Keratinocyte (primary cell): ENCODE results near the gene KMT5B. TPM values are rescaled to one million over a fixed set of nuclear protein-coding genes. Genes with fewer than 3 reads are reported as not detected.

Experiments
- DNase-seq: peaks from one replicate; pipeline ENCODE4 v3.0.0-alpha.2; 2011; ENCODE audit warnings: low read depth, missing footprints, low spot score
- FAIRE-seq: peaks from 2 replicates; lab custom pipeline; 2011; peaks lifted over from hg19 to GRCh38; lab: Jason Lieb, UNC
- H2AFZ ChIP-seq: 2 replicates; pipeline ENCODE4 v1.6.0; 2012; ENCODE audit warnings: low read length, control low read depth, inconsistent platforms; ENCODE audit not compliant: control insufficient read depth
- H3K27ac ChIP-seq: 2 replicates; pipeline ENCODE4 v1.5.1; 2011; ENCODE audit warnings: low read length; ENCODE audit not compliant: control insufficient read depth, insufficient read depth
- H3K27me3 ChIP-seq: 3 replicates; pipeline ENCODE4 v1.6.0; 2011; ENCODE audit warnings: low read length; ENCODE audit not compliant: control insufficient read depth, insufficient read depth; ENCODE audit errors: extremely low read depth
- H3K36me3 ChIP-seq, 2 experiments: 2 replicates in 1 of 2; 3 replicates in 1 of 2; pipeline ENCODE4 v1.5.1; 2011; ENCODE audit warnings: low read length in 2 of 2, mild to moderate bottlenecking in 1 of 2; ENCODE audit not compliant: control insufficient read depth in 2 of 2, insufficient read depth in 2 of 2; ENCODE audit errors: extremely low read depth in 1 of 2
- H3K4me1 ChIP-seq: 3 replicates; pipeline ENCODE4 v1.5.1; 2011; ENCODE audit warnings: low read length; ENCODE audit not compliant: control insufficient read depth, insufficient read depth; ENCODE audit errors: extremely low read depth
- H3K4me2 ChIP-seq: 3 replicates; pipeline ENCODE4 v1.6.0; 2011; ENCODE audit warnings: low read depth, low read length; ENCODE audit not compliant: control insufficient read depth, insufficient read depth; ENCODE audit errors: extremely low read depth
- H3K4me3 ChIP-seq, 3 experiments: fragments of 200-600 bp in 1 of 3; sonication (generic) in 1 of 3; 2 replicates in 2 of 3; 3 replicates in 1 of 3; pipeline ENCODE4 v1.5.1; 2011 to 2016; ENCODE audit warnings: low read length in 3 of 3, mild to moderate bottlenecking in 3 of 3, control low read depth in 2 of 3, inconsistent platforms in 1 of 3, low read depth in 1 of 3, mixed read lengths in 1 of 3, mixed run types in 1 of 3, moderate library complexity in 1 of 3; ENCODE audit not compliant: control insufficient read depth in 2 of 3, insufficient read depth in 2 of 3; ENCODE audit errors: extremely low read depth in 1 of 3
- H3K79me2 ChIP-seq: 2 replicates; pipeline ENCODE4 v1.6.0; 2012; ENCODE audit warnings: low read length; ENCODE audit not compliant: control insufficient read depth, insufficient read depth
- H3K9ac ChIP-seq: 3 replicates; pipeline ENCODE4 v1.6.0; 2011; ENCODE audit warnings: low read length; ENCODE audit not compliant: control insufficient read depth, insufficient read depth; ENCODE audit errors: extremely low read depth
- H3K9me1 ChIP-seq: 3 replicates; pipeline ENCODE4 v1.6.0; 2011; ENCODE audit warnings: low read length; ENCODE audit not compliant: control insufficient read depth, insufficient read depth; ENCODE audit errors: extremely low read depth
- H3K9me3 ChIP-seq: 2 replicates; pipeline ENCODE4 v1.5.1; 2012; ENCODE audit warnings: low read depth, low read length; ENCODE audit not compliant: control insufficient read depth
- H4K20me1 ChIP-seq: 3 replicates; pipeline ENCODE4 v1.6.0; 2011; ENCODE audit warnings: low read length; ENCODE audit not compliant: control insufficient read depth, insufficient read depth; ENCODE audit errors: extremely low read depth
- EZH2 ChIP-seq: IDR thresholded peaks from one replicate; pipeline ENCODE4 v1.6.1; 2012; ENCODE audit warnings: inconsistent platforms, mild to moderate bottlenecking, low read length, moderate library complexity
- dilution Hi-C: fragments of 300-500 bp; cut with MboI; formaldehyde crosslinking; loops from one replicate; pipeline ENCODE4 v1.7.0; 2020; ENCODE audit warnings: low sequenced_read_pairs; ENCODE audit not compliant: extremely low pct_ligation_motif_present
- polyA plus RNA-seq, 5 experiments: library from polyadenylated mRNA; depleted of rRNA in 3 of 5; stranded (reverse) in 3 of 5; stranded (forward) in 1 of 5; unstranded in 1 of 5; fragments of >200 nt; gene quantifications; 1 replicate in 1 of 5; 2 replicates in 3 of 5; 3 replicates in 1 of 5; pipeline versions ENCODE4 v1.2.1 to v1.2.3, GENCODE V29; 2011 to 2012; ENCODE audit warnings: missing spikeins in 2 of 5, low read depth in 1 of 5, low replicate concordance in 1 of 5
- TF ChIP-seq, protein P1 (sequence below), 3 experiments: IDR thresholded peaks in 1 of 3; conservative IDR thresholded peaks in 1 of 3; optimal IDR thresholded peaks in 1 of 3; 2 replicates in 2 of 3; 3 replicates in 1 of 3; pipeline versions ENCODE3 to v1.5.1; 2011; ENCODE audit warnings: low read length in 3 of 3, mild to moderate bottlenecking in 3 of 3, moderate library complexity in 2 of 3, control low read depth in 1 of 3, inconsistent platforms in 1 of 3; ENCODE audit not compliant: insufficient read depth in 2 of 3; ENCODE audit errors: extremely low read depth in 1 of 3

Gene KMT5B
- polyA plus RNA-seq, 1 donor (not counting 4 experiments of a cell fraction or from before 2014, with no cell fraction given): 17.2 TPM

DNA sequence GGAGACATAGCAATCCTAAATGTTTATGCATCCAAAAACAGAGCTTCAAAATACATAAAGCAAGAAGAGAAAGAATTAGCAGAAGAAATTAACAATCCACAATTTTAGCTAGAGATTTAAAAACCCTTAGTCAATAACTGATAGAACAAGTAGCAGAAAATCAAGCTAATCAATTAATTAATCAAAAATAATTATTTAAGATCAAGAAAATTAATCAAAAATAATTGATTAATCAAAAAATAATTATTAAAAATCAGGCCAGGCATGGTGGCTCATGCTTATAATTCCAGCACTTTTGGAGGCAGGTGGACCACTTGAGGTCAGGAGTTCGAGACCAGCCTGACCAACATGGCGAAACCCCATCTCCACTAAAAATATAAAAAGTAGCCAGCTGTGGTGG, 29.5 kb upstream of the KMT5B start:
- DNase-seq (no peak), FAIRE-seq (no peak)
- H3K4me2 ChIP-seq: no peak overlapping the region
- no peaks in the 10 kb centered on the region for H3K36me3 ChIP-seq
- dilution Hi-C loops: no loop called here
- no peaks in the 10 kb centered on the region for H3K27me3 ChIP-seq
- H3K27ac ChIP-seq: no peak overlapping the region
- no peaks in the 10 kb centered on the region for H3K9me1 ChIP-seq
- no peaks in the 10 kb centered on the region for H3K9me3 ChIP-seq
- no peak overlapping the region for H3K9ac ChIP-seq
- no peaks in the 10 kb centered on the region for H3K4me1 ChIP-seq
- H2AFZ ChIP-seq: no peak overlapping the region
- H3K79me2 ChIP-seq: no peaks in the 10 kb centered on the region
- H4K20me1 ChIP-seq: no peaks in the 10 kb centered on the region
- no peak overlapping the region for H3K4me3 ChIP-seq
- TF ChIP-seq EZH2: no peak
- TF ChIP-seq, protein P1, sequence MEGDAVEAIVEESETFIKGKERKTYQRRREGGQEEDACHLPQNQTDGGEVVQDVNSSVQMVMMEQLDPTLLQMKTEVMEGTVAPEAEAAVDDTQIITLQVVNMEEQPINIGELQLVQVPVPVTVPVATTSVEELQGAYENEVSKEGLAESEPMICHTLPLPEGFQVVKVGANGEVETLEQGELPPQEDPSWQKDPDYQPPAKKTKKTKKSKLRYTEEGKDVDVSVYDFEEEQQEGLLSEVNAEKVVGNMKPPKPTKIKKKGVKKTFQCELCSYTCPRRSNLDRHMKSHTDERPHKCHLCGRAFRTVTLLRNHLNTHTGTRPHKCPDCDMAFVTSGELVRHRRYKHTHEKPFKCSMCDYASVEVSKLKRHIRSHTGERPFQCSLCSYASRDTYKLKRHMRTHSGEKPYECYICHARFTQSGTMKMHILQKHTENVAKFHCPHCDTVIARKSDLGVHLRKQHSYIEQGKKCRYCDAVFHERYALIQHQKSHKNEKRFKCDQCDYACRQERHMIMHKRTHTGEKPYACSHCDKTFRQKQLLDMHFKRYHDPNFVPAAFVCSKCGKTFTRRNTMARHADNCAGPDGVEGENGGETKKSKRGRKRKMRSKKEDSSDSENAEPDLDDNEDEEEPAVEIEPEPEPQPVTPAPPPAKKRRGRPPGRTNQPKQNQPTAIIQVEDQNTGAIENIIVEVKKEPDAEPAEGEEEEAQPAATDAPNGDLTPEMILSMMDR (optimal IDR thresholded peaks at IDR 0.05 in 1 of 3, IDR thresholded peaks at IDR 0.05 in 1 of 3, conservative IDR thresholded peaks at IDR 0.05 in 1 of 3; ENCODE audit: extremely low read depth in 1 of 3, insufficient read depth in 2 of 3, low read length in 3 of 3): no peak

DNA sequence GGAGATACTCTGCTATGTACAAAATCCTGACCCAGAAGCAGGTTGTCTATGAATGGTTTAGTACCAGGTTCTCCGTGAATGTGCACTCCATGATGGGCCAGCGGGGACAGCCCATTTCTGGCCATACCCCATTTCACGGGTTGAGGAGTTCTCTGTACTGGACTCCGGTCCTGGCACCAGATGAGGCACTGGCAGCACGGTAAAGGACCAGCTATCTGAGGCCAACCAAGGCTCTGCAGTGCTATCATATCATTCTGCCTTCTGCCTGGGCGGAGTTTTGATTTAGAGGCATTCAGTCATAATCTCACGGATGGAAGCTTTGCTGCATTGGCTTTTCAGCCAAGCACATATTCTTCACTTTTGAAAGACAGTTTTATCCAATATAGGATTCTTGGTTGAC, 18.5 kb upstream of the KMT5B start:
- no peak overlapping the region for H3K4me2 ChIP-seq
- FAIRE-seq: no peak
- dilution Hi-C loops: no loop called here

More for the DNA sequence above, 18.5 kb upstream of the KMT5B start:
- Histone ChIP-seq H3K27ac (no peak overlapping the region), H3K79me2 (no peaks in the 10 kb centered on the region), H3K27me3 (no peaks in the 10 kb centered on the region), H3K9me1 (no peaks in the 10 kb centered on the region), H2AFZ (no peak overlapping the region), H3K4me3 (no peak overlapping the region), H3K36me3 (no peaks in the 10 kb centered on the region), H3K9me3 (peaks cover 4% of the 10 kb centered on the region), H3K9ac (no peak overlapping the region), H3K4me1 (no peaks in the 10 kb centered on the region), H4K20me1 (no peaks in the 10 kb centered on the region)
- DNase-seq: no peak
- TF ChIP-seq EZH2: no peak
- TF ChIP-seq, protein P1 (optimal IDR thresholded peaks at IDR 0.05 in 1 of 3, IDR thresholded peaks at IDR 0.05 in 1 of 3, conservative IDR thresholded peaks at IDR 0.05 in 1 of 3; ENCODE audit: extremely low read depth in 1 of 3, insufficient read depth in 2 of 3, low read length in 3 of 3): no peak
